SK-N-MC (cell line): Measurements from ENCODE around the gene CABP4.

ENCODE experiments used
- EZH2 ChIP-seq: fragments of 200-600 bp; sonication (generic); IDR thresholded peaks from one replicate; pipeline ENCODE4 v1.6.1; 2017; ENCODE audit warnings: antibody characterized with exemption
- FOXP2 ChIP-seq: optimal IDR thresholded peaks from 2 replicates; pipeline ENCODE3; 2011; ENCODE audit warnings: mild to moderate bottlenecking, moderate library complexity; ENCODE audit not compliant: insufficient read depth; ENCODE audit errors: extremely low read length, control extremely low read depth
- POLR2AphosphoS5 ChIP-seq: IDR thresholded peaks from 2 replicates; pipeline ENCODE4 v1.6.1; 2012; ENCODE audit warnings: mild to moderate bottlenecking, low read depth, low read length, borderline replicate concordance

DNA sequence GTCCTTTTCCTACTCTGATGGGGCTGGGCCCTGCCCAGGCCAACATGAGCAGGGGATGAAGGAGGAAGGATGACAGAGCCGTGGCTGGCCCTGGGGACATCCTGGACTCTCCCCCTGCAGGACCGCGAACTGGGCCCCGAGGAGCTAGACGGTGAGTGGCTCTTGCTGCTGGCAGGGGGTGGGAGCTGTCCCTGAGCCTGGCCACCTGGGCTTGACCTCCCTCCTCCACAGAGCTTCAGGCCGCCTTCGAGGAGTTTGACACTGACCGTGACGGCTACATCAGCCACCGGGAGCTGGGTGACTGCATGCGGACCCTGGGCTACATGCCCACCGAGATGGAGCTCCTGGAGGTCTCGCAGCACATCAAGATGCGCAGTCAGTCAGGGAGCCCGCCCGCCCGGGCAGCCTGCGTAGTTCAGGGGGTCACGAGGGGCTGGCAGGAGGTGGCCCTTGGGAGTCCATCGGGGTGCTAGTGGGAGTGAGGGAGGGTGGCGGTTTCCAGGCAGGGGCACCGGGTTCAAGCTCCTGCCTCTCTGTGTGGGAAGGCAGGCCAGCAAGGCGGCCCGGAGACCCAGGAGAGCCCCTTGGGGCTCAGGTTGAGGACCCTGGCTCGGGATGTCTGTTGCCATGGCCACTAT lies 1.0 kb downstream of the CABP4 start:
- TF ChIP-seq POLR2AphosphoS5 (no peak), EZH2 (no peak), FOXP2 (no peak)
